Measurements from ENCODE around the gene KCNQ1. TPM values are rescaled to one million over a fixed set of nuclear protein-coding genes. Genes with fewer than 3 reads are reported as not detected.

KCNQ1 gene
- total RNA-seq, 1 experiment from 2014 or later: 2.3 TPM

DNA sequence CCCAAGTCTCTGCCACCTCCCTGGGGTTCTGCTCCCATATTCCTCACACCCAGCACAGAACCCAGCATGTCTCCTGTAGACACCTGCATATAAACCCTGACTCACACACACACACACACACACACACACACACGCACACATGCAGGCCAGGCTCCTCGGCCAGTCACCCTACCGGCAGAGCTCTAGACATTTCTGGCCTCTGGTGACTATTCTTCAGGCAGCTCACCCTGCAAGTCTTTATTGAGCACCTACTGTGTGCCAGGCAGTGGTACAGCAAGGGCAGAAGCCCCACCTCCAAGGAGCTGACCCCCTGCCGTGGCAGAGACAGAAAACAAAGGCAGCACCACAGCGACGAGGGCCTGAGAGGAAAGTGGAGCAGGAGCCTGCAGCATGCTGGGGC lies 390.5 kb downstream of the KCNQ1 start:
- Histone ChIP-seq H3K9ac (ENCODE audit: extremely low read depth, insufficient read length, low read length) (no peak overlapping the region), H3K79me2 (ENCODE audit: insufficient read depth, low read length) (no peaks in the 10 kb centered on the region), H3K27me3 (ENCODE audit: insufficient read depth, low read length) (no peaks in the 10 kb centered on the region; the same call in 1 of the 2 replicates), H3T11ph (ENCODE audit: low read length) (no peak overlapping the region), H3K27ac (ENCODE audit: insufficient read length, low read depth, low read length) (no peak overlapping the region), H3K9me3 (ENCODE audit: control insufficient read depth, low read depth, low read length) (no peaks in the 10 kb centered on the region), H2BK15ac (ENCODE audit: low read depth, low read length) (no peak overlapping the region), H2BK5ac (ENCODE audit: insufficient read length, low read length) (no peak overlapping the region), H3K4ac (ENCODE audit: low read depth, low read length) (no peak overlapping the region), H4K8ac (replicated peaks; ENCODE audit: insufficient read length, low read depth, low read length) (no peak overlapping the region), H3K56ac (ENCODE audit: insufficient read length, low read depth, low read length) (no peak overlapping the region), H3K14ac (ENCODE audit: insufficient read depth, low read length) (no peak overlapping the region), H2AFZ (ENCODE audit: low read length) (no peak overlapping the region), H3K79me1 (ENCODE audit: insufficient read depth, low read depth, low read length, poor library complexity, severe bottlenecking) (no peaks in the 10 kb centered on the region), H2AK5ac (ENCODE audit: insufficient read length, low read length) (no peak overlapping the region), H2BK20ac (ENCODE audit: low read depth, low read length, poor library complexity, severe bottlenecking) (no peak overlapping the region), H3K23ac (ENCODE audit: insufficient read length, low read depth, low read length) (no peak overlapping the region), H3K18ac (ENCODE audit: insufficient read length, low read depth, low read length) (no peak overlapping the region), H2BK12ac (ENCODE audit: insufficient read length, low read depth, low read length) (no peak overlapping the region), H4K91ac (ENCODE audit: insufficient read length, low read depth, low read length) (no peak overlapping the region), H3K4me1 (ENCODE audit: insufficient read depth, low read length) (no peaks in the 10 kb centered on the region), H4K5ac (ENCODE audit: insufficient read length, low read depth, low read length) (no peak overlapping the region), H2BK120ac (ENCODE audit: low read depth, low read length, poor library complexity, severe bottlenecking) (no peak overlapping the region), H4K20me1 (ENCODE audit: control insufficient read depth, insufficient read depth, insufficient read length) (no peaks in the 10 kb centered on the region), H3K23me2 (ENCODE audit: insufficient read length, low read depth, low read length, poor library complexity, severe bottlenecking) (no peaks in the 10 kb centered on the region), H3K4me2 (ENCODE audit: insufficient read depth, insufficient read length, low read length) (no peak overlapping the region)
- H3K27ac Mint-ChIP-seq: peak overlapping the region in 2 of 3 experiments; percentile 23 to 59; a peak in 2 of 7 replicates
- H3K27me3 Mint-ChIP-seq (ENCODE audit: low read depth): peaks cover 65% of the 10 kb centered on the region
- TF ChIP-seq, protein P1, sequence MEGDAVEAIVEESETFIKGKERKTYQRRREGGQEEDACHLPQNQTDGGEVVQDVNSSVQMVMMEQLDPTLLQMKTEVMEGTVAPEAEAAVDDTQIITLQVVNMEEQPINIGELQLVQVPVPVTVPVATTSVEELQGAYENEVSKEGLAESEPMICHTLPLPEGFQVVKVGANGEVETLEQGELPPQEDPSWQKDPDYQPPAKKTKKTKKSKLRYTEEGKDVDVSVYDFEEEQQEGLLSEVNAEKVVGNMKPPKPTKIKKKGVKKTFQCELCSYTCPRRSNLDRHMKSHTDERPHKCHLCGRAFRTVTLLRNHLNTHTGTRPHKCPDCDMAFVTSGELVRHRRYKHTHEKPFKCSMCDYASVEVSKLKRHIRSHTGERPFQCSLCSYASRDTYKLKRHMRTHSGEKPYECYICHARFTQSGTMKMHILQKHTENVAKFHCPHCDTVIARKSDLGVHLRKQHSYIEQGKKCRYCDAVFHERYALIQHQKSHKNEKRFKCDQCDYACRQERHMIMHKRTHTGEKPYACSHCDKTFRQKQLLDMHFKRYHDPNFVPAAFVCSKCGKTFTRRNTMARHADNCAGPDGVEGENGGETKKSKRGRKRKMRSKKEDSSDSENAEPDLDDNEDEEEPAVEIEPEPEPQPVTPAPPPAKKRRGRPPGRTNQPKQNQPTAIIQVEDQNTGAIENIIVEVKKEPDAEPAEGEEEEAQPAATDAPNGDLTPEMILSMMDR (conservative IDR thresholded peaks at IDR 0.05): no peak
- no CpG with 5 or more reads among the region's 6 CpGs for WGBS (ENCODE audit: extremely low coverage, insufficient read length, low lambda C conversion rate)
- peaks cover 36 to 41% of the 10 kb centered on the region in 2 experiments for H3K4me1 Mint-ChIP-seq
- DNase-seq: no peak
- no peak overlapping the region for H3K4me3 Mint-ChIP-seq
- no peaks in the 10 kb centered on the region for H3K36me3 Mint-ChIP-seq (ENCODE audit: insufficient read depth in 1 of 3, low read depth in 3 of 3)
- peaks cover 0 to under 1% of the 10 kb centered on the region in 2 experiments; a peak in 1 of 5 replicates for H3K9me3 Mint-ChIP-seq

All from H9 (cell line).